PC-9 (cell line): ENCODE data around the gene TMEM163. TPM values are rescaled to one million over a fixed set of nuclear protein-coding genes. Genes with fewer than 3 reads are reported as not detected.

Source experiments
- BruUV-seq: library from RNA; stranded (reverse); fragments of 400-500 nt; replicated peaks from 2 replicates; lab custom pipeline; 2021; lab: Mats Ljungman, UMichigan
- CTCF ChIA-PET: fragments of 300-600 bp; sonication (Branson Sonifier 250); formaldehyde crosslinking; loops from one replicate; lab custom pipeline; 2022; ENCODE audit warnings: antibody characterized with exemption; lab: Charles Lee
- POLR2A ChIA-PET: fragments of 300-600 bp; sonication (Branson Sonifier 250); formaldehyde crosslinking; loops from one replicate; lab custom pipeline; 2022; ENCODE audit warnings: antibody characterized with exemption; ENCODE audit not compliant: unreplicated experiment; lab: Charles Lee
- DNase-seq, 2 experiments: peaks; one replicate each; pipeline versions ENCODE4 v3.0.0 to v3.0.0-alpha.2; 2015 to 2022; ENCODE audit warnings: mixed read lengths in 1 of 2
- H2AFZ ChIP-seq: fragments of 200-600 bp; sonication (generic); 2 replicates; pipeline ENCODE4 v1.8.1; 2017; ENCODE audit warnings: antibody characterized with exemption
- H3F3A ChIP-seq: fragments of 200-600 bp; sonication (generic); 2 replicates; pipeline ENCODE4 v1.8.1; 2017; ENCODE audit warnings: antibody characterized with exemption, mild to moderate bottlenecking, low read depth; ENCODE audit not compliant: insufficient read depth
- H3K27ac ChIP-seq: fragments of 200-600 bp; sonication (generic); 2 replicates; pipeline ENCODE4 v1.6.1; 2016; ENCODE audit warnings: mixed run types
- H3K27me3 ChIP-seq: fragments of 200-600 bp; sonication (generic); 2 replicates; pipeline ENCODE4 v1.6.1; 2016; ENCODE audit warnings: low read depth, mixed run types; ENCODE audit not compliant: insufficient read depth
- H3K36me3 ChIP-seq: fragments of 200-600 bp; sonication (generic); 2 replicates; pipeline ENCODE4 v1.6.1; 2016; ENCODE audit warnings: low read depth, mixed run types
- H3K4me1 ChIP-seq: fragments of 200-600 bp; sonication (generic); replicated peaks from 2 replicates; pipeline ENCODE4 v1.6.1; 2016; ENCODE audit warnings: mixed run types; ENCODE audit not compliant: insufficient read depth
- H3K4me2 ChIP-seq: fragments of 200-600 bp; sonication (generic); 2 replicates; pipeline ENCODE4 v1.6.1; 2017; ENCODE audit warnings: mixed run types
- H3K4me3 ChIP-seq: fragments of 200-600 bp; sonication (generic); 2 replicates; pipeline ENCODE4 v1.6.1; 2016; ENCODE audit warnings: mixed run types
- H3K79me2 ChIP-seq: fragments of 200-600 bp; sonication (generic); 2 replicates; pipeline ENCODE4 v1.6.1; 2017; ENCODE audit warnings: low read depth, mixed run types
- H3K9me2 ChIP-seq: fragments of 200-600 bp; sonication (generic); 2 replicates; pipeline ENCODE4 v1.8.1; 2017; ENCODE audit warnings: mild to moderate bottlenecking; ENCODE audit not compliant: insufficient read depth
- H3K9me3 ChIP-seq: fragments of 200-600 bp; sonication (generic); 2 replicates; pipeline ENCODE4 v1.8.1; 2016; ENCODE audit warnings: low read depth; ENCODE audit not compliant: insufficient read depth
- H4K20me1 ChIP-seq: fragments of 200-600 bp; sonication (generic); 2 replicates; pipeline ENCODE4 v1.8.1; 2017; ENCODE audit not compliant: insufficient read depth
- EZH2 ChIP-seq: fragments of 200-600 bp; sonication (generic); IDR thresholded peaks from 2 replicates; pipeline ENCODE4 v1.8.0; 2017; ENCODE audit warnings: antibody characterized with exemption, low read depth
- intact Hi-C: fragments of 100-400 bp; cut with micrococcal nuclease; formaldehyde crosslinking; loops from one replicate; pipeline ENCODE4 v1.10.0; 2022; ENCODE audit not compliant: unreplicated experiment
- total RNA-seq: library from RNA; stranded (reverse); gene quantifications from 2 replicates; pipeline ENCODE4 v1.2.3, GENCODE V29; 2021
- TF ChIP-seq, protein P1 (sequence below): fragments of 200-600 bp; sonication (generic); conservative IDR thresholded peaks from 2 replicates; pipeline ENCODE4 v1.6.1; 2017; ENCODE audit warnings: mixed run types, antibody characterized with exemption, mild to moderate bottlenecking, moderate library complexity

TMEM163 gene
- total RNA-seq, 1 experiment from 2014 or later: 1.4 TPM

DNA sequence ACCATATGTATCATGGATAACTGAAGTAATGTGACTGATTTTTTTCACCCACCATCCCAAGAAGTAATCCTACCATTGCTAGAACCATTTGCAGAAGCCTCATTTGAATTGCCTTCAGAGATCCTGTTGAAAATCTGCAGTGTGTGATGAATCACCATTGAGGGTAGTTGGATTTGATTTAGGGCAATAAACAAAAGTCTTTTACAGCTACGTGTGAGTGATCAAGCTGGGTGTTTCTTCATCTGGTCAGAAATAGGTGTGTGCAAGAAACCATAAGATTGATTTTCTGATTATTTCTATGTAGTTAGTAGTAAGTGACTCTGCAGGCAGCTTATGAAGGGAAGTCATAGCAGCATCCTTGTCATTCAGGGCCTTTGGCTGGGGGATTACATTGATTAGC, 305.4 kb downstream of the TMEM163 start:
- Histone ChIP-seq H3K27ac (no peak overlapping the region), H3K27me3 (no peaks in the 10 kb centered on the region), H3F3A (no peaks in the 10 kb centered on the region), H3K4me3 (no peak overlapping the region), H3K4me1 (no peaks in the 10 kb centered on the region), H3K36me3 (no peaks in the 10 kb centered on the region), H3K79me2 (no peaks in the 10 kb centered on the region), H4K20me1 (no peaks in the 10 kb centered on the region), H3K9me2 (no peaks in the 10 kb centered on the region), H2AFZ (no peak overlapping the region), H3K4me2 (no peak overlapping the region), H3K9me3 (no peaks in the 10 kb centered on the region)
- ChIA-PET POLR2A (no interaction called here), CTCF (interaction anchor here (1.4 kb wide), 1 partner anchor 295 kb away, joined by 6 read pairs; no protein-coding TSS in a partner anchor)
- no TSS peak for BruUV-seq
- intact Hi-C loops: loop anchor here (5.0 kb wide), 1 partner anchor 166 kb away; no protein-coding TSS in a partner anchor
- no peak for DNase-seq
- TF ChIP-seq, protein P1, sequence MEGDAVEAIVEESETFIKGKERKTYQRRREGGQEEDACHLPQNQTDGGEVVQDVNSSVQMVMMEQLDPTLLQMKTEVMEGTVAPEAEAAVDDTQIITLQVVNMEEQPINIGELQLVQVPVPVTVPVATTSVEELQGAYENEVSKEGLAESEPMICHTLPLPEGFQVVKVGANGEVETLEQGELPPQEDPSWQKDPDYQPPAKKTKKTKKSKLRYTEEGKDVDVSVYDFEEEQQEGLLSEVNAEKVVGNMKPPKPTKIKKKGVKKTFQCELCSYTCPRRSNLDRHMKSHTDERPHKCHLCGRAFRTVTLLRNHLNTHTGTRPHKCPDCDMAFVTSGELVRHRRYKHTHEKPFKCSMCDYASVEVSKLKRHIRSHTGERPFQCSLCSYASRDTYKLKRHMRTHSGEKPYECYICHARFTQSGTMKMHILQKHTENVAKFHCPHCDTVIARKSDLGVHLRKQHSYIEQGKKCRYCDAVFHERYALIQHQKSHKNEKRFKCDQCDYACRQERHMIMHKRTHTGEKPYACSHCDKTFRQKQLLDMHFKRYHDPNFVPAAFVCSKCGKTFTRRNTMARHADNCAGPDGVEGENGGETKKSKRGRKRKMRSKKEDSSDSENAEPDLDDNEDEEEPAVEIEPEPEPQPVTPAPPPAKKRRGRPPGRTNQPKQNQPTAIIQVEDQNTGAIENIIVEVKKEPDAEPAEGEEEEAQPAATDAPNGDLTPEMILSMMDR: no peak
- TF ChIP-seq EZH2: no peak

DNA sequence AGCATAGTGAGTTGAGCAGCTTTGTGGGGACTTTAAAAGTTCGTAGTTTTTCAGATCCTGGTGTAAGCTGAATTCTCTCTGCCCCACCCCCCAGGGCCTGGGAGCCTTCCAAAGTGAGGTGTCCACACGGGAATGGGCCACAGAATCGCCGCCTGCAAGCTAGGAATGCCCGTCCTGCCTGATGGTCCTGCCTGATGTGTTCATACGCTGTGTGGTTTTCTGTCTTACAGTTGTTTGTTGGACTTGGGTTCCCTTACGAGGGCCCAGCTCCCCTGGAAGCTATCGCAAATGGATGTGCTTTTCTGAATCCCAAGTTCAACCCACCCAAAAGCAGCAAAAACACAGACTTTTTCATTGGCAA, 306.2 kb downstream of the TMEM163 start:
- CTCF ChIA-PET: interaction anchor here (0.6 to 1.4 kb wide), 3 partner anchors 38 to 295 kb away, joined by 3 to 6 read pairs (median 4); no protein-coding TSS in a partner anchor
- no TSS peak for BruUV-seq

DNA sequence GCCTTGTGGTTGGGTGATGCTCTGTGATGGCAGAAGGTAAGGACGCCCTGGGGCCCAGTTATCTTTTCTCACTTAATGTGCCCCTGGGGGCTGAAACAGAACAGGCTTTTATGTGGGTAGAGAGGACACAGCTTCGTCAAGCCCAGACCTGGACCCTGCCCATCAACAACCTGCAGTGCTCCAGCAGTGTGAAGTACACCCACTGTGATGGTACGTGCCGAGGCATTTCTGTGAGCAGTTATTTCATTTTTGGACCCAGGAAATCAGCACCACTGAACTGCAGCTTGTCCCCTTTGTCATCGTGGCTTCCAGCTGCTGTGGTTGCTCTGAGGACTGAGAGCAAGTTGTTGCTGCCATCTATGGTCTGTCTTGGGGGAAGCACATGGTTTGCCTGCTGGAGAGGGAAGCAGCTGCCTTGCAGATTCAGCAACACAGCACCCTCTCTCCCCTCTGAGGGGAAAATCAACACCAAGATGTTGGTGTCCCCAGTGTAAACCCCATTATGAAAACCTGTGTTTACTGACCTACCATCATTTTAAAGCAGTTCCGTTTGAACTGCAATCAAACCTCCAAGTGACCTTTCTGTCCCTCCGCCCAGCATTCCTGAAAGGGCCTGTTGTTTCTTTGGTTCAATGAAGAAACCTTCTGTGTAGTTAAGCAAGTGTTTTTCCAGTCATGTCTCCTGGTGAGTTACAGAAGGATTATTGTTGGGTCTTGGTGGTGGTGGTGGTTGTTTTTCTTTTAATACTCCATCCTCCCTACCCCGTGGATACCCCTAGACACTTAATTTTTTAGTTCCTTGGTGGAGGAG, 306.8 kb downstream of the TMEM163 start:
- Histone ChIP-seq H3K9me3 (no peaks in the 10 kb centered on the region), H3K27ac (no peak overlapping the region), H3K27me3 (no peaks in the 10 kb centered on the region), H3K36me3 (no peaks in the 10 kb centered on the region), H3F3A (no peaks in the 10 kb centered on the region), H3K4me2 (no peak overlapping the region), H4K20me1 (0 out of 2 replicates have a peak, but pooled peaks cover 3% of the 10 kb centered on the region), H3K4me3 (no peak overlapping the region), H3K9me2 (no peaks in the 10 kb centered on the region), H2AFZ (no peak overlapping the region), H3K4me1 (peaks cover 2% of the 10 kb centered on the region), H3K79me2 (no peaks in the 10 kb centered on the region)
- intact Hi-C loops: loop anchor here (1.0 to 5.0 kb wide), 3 partner anchors 165 to 526 kb away; no protein-coding TSS in a partner anchor
- CTCF ChIA-PET: interaction anchor here (0.5 to 1.4 kb wide), 7 partner anchors 38 to 1044 kb away, joined by 3 to 12 read pairs (median 4); no protein-coding TSS in a partner anchor
- POLR2A ChIA-PET: interaction anchor here (0.6 kb wide), 1 partner anchor 63 kb away, joined by 5 read pairs; no protein-coding TSS in a partner anchor
- no TSS peak for BruUV-seq
- peak; percentile 36 to 57 for DNase-seq
- no peak for TF ChIP-seq EZH2
- TF ChIP-seq, protein P1: peak; percentile 70

More for the DNA sequence above, 306.2 kb downstream of the TMEM163 start:
- H3K27ac ChIP-seq: no peak overlapping the region
- no peaks in the 10 kb centered on the region for H3K4me1 ChIP-seq
- intact Hi-C loops: loop anchor here (1.0 to 5.0 kb wide), 3 partner anchors 165 to 526 kb away; no protein-coding TSS in a partner anchor
- H3K4me2 ChIP-seq: no peak overlapping the region
- no peak overlapping the region for H2AFZ ChIP-seq
- H3K36me3 ChIP-seq: no peaks in the 10 kb centered on the region
- no peaks in the 10 kb centered on the region for H3K9me3 ChIP-seq
- H3F3A ChIP-seq: no peaks in the 10 kb centered on the region
- POLR2A ChIA-PET: no interaction called here
- TF ChIP-seq, protein P1: no peak
- TF ChIP-seq EZH2: no peak
- H3K27me3 ChIP-seq: no peaks in the 10 kb centered on the region
- H3K9me2 ChIP-seq: no peaks in the 10 kb centered on the region
- H4K20me1 ChIP-seq: 0 out of 2 replicates have a peak, but pooled peaks cover 3% of the 10 kb centered on the region
- no peak for DNase-seq
- no peaks in the 10 kb centered on the region for H3K79me2 ChIP-seq
- no peak overlapping the region for H3K4me3 ChIP-seq
